G401 (cell line): ENCODE data around the gene LRRD1. TPM values are rescaled to one million over a fixed set of nuclear protein-coding genes. Genes with fewer than 3 reads are reported as not detected.
"Not testable (repeated sequence)": the region's sequence is repeated elsewhere in the genome, so short reads cannot be mapped to it uniquely, and the experiment has no call there.

Experiments
- DNase-seq: peaks from one replicate; pipeline ENCODE4 v3.0.0-alpha.2; 2015; ENCODE audit warnings: low spot score
- in situ Hi-C: cut with HindIII; loops from 2 replicates; pipeline ENCODE4 v1.10.0; 2016; ENCODE audit warnings: low sequenced_read_pairs, mixed read lengths
- total RNA-seq: library from RNA; depleted of rRNA; stranded (reverse); fragments of >200 nt; shearing (Covaris generic); gene quantifications from 2 replicates; pipeline ENCODE4 v1.2.3, GENCODE V29; 2014

Gene LRRD1
- total RNA-seq, 1 experiment from 2014 or later: 0.03 TPM

- in situ Hi-C loops: not testable (repeated sequence)
These were observed 35.6 kb downstream of the LRRD1 start for GRCh38 chr7:92143192-92143880.

DNA sequence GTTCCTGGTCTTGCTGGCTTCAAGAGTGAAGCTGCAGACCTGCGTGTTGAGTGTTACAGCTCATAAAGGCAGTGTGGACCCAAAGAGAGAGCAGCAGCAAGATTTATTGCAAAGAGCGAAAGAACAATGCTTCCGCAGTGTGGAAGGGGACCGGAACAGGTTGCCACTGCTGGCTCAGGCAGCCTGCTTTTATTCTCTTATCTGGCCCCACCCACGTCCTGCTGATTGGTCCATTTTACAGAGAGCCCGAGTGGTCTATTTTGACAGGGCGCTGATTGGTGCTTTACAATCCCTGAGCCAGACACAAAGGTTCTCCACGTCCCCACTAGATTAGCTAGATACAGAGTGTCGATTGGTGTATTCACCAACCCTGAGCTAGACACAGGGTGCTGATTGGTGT lies 36.2 kb downstream of the LRRD1 start:
- in situ Hi-C loops: not testable (repeated sequence)

More at GRCh38 chr7:92143192-92143880, 35.6 kb downstream of the LRRD1 start:
- not testable (repeated sequence) for DNase-seq

GRCh38 chr7:92141161-92141560 lies 37.8 kb downstream of the LRRD1 start:
- DNase-seq: no peak
- in situ Hi-C loops: no loop called here

More for the DNA sequence above, 36.2 kb downstream of the LRRD1 start:
- not testable (repeated sequence) for DNase-seq

DNA sequence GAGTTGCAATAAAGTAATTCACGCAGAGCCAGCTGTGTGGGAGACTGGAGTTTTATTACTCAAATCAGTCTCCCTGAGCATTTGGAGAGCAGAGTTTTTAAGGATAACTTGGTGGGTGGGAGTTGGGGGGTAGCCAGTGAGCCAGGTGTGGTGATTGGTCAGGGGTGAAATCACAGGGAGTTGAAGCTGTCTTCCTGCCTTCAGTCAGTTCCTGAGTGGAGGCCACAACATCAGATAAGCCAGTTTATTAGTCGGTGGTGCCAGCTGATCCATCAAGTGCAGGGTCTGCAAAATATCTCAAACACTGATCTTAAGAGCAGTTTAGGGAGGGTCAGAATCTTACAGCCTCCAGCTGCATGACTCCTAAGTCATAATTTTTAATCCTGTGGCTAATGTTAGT lies 41.4 kb downstream of the LRRD1 start:
- in situ Hi-C loops: no loop called here
- DNase-seq: no peak

DNA sequence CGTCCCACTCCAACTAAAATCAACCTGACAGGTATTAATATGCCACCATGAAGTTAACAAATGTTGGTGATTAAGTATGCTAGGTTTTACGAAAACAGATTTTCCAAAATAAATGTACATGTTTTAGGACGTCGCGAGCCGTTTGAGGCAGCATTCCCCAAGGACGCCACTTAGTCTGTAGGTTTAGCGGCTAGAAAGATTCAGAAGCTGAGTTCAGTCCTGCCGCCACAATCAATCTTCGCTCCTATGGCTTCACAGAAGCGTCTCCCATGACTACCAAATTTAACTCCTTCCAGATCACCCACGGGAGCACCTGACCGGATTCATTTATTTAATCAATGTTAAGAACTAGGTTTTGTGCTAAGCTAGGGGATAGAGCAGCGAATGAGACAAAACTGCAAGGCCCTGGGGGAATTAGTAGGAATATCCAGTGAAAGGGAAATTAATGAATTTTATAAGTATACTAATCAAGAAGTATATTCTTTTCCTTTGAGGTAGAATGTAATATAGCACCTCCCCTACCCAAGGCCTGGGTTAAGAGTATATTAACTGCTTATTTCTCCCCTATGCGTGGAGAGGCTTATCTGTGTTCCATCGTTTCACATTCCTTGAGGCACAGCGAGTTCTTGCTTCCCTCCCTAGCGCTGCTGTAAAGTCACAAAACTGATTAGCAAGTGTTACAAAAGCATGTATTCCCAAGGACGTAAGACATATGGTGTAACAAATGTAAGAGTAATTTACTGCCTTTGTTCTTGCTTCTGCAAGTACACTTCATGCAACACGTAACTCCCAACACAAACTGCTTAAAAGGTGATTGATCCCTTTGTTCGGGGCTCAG lies 43.7 kb downstream of the LRRD1 start:
- in situ Hi-C loops: no loop called here
- DNase-seq: peak; percentile 22

DNA sequence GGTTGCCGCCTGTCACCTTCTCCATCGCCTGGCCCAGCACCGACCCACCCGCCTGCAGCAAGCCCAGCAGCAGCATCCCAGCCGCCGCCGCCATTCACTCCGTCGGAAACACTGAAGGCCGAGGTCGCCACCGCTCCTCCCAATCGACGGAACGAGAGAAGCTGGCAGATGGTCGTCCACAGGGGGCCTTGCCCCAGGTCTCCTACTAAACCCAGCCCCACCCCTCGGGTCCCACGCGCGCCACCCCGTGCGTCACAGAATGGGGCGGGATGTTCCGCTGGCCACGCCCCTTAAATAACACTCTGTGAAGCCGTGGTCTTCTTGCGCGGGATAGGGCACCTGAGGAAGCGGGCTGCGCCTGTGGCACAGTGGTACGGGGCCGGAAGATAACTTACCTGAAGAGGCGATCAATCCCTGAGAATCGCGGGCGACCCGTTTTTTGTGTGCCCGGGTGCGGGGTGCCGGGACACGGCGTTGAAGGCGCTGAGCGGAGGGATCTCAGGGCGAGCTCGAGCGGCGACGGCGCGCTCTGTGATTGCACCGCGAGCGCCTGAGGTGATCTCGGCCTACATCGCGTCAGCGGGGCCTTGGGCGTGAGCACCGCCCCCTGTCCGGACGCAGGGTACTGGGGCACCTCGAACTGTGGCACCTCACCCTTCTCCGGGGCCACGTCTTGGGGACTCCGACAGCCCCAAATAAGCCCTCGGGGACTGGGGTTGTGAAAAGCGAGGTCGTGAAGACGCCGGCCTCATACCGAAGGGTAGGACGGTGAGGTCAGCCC lies 44.5 kb downstream of the LRRD1 start, which contains the start of gene CYP51A1:
CYP51A1 (minus strand) TSS at position 207 of the 781 bp plus-strand sequence; CDS start at position 94, 113 bp downstream.
- in situ Hi-C loops: no loop called here
- DNase-seq: peak; percentile 96

GRCh38 chr7:92133737-92134270 lies 45.1 kb downstream of the LRRD1 start:
- in situ Hi-C loops: no loop called here
- DNase-seq: peak; percentile 72

GRCh38 chr7:92133133-92133736 lies 45.7 kb downstream of the LRRD1 start:
- DNase-seq: no peak
- in situ Hi-C loops: no loop called here

- in situ Hi-C loops: no loop called here
- DNase-seq: no peak
These were observed 47.1 kb downstream of the LRRD1 start for GRCh38 chr7:92131764-92132330.

GRCh38 chr7:92131093-92131492 lies 47.8 kb downstream of the LRRD1 start:
- DNase-seq: no peak
- in situ Hi-C loops: no loop called here

GRCh38 chr7:92121681-92122080 lies 57.3 kb downstream of the LRRD1 start:
- in situ Hi-C loops: no loop called here
- DNase-seq: no peak

DNA sequence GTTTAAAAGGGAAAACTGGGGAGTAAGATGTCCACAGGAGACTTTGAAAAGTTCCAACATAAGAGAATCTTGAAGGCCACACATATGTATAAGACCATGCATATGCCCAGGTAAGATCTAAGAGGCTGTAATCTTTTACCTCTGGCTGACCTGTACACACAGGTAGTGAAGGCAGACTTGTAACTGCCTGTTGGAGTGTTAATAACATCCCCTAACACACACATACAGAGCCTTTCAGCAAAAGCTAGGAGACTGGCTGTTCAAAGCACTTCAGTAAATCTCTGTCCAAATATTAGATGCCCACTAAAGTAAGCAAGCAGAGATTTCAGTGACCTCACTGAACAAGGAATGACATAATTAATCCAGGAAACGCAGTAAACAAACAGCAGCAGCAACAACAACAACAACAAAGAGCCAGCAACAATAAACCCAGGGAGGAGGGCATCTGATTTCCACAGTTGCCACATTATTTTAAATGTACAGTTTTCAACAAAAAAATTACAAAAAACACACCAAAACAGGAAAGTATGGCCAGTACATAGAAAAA lies 59.7 kb downstream of the LRRD1 start:
- no peak for DNase-seq
- in situ Hi-C loops: no loop called here

DNA sequence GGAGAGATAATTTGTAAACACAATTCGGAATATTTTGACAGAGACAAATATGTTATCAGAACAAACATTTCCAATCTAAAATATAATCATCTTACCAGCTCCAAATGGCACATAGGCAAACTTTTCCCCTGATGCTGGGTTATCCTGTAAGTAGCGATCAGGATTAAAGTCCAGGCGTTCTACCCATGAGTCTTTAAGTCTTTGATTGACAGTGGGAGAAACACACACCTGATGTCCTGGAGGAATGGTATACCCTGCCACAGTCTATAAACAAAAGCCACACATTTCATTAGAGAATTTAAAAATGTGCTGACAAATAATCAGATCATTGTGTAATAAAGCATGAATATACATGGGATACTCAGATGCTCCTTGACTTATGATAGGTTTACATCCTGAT lies 62.0 kb downstream of the LRRD1 start:
- DNase-seq: no peak
- in situ Hi-C loops: no loop called here

DNA sequence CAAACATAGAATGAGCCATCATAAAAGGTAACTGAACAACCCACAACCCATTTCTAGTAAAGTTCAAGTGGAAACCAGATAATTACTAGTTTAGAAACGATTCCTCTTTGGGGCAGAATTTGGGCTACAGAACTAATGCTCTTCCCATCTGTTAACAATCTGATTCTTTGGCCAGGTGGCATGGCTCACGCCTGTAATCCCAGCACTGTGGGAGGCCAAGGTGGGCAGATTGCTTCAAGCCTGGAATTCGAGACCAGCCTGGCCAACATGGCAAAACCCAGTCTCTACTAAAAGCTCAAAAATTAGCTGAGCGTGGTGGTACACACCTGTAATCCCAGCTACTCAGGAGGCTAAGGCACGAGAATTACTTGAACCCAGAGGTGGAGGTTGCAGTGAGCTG lies 63.1 kb downstream of the LRRD1 start:
- in situ Hi-C loops: no loop called here
- peak; percentile 69 for DNase-seq

DNA sequence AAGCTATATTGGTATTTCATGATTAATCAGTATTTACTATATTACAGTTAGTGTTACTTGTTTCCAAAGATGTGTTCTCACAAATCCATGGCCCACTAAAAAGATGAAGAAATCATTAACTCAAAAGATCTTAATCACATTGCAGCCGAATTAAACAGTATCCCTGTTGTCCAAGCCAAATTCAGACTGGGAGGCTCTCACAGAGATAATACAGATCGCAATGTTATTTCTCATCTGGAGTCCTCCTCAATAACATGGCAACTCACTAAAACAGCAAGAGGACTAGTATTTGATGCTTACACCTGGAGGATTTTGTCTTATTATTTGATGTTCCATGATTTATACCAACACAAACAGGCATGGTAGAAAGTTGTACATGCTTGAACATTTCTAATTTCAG lies 68.1 kb downstream of the LRRD1 start:
- in situ Hi-C loops: no loop called here
- DNase-seq: no peak

- in situ Hi-C loops: no loop called here
- no peak for DNase-seq
These were observed 70.1 kb downstream of the LRRD1 start for GRCh38 chr7:92108821-92109220.

DNA sequence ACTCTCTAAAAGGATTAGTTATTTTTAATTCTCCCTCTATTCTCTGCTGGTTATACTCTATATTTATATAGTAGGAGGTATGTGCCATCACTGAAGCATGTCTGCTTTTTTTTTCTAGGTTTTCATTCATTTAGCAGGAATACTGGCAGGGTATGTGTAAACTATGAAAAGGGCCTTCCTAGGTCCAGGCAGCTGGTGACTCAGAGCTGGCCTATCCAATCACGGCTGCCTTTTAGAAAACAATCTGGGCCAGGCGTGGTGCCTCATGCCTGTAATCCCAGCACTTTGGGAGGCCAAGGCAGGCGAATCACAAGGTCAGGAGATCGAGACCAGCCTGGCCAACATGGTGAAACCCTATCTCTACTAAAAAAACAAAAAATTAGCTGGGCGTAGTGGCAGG lies 76.1 kb downstream of the LRRD1 start:
- DNase-seq, in situ Hi-C loops: not testable (repeated sequence)

DNA sequence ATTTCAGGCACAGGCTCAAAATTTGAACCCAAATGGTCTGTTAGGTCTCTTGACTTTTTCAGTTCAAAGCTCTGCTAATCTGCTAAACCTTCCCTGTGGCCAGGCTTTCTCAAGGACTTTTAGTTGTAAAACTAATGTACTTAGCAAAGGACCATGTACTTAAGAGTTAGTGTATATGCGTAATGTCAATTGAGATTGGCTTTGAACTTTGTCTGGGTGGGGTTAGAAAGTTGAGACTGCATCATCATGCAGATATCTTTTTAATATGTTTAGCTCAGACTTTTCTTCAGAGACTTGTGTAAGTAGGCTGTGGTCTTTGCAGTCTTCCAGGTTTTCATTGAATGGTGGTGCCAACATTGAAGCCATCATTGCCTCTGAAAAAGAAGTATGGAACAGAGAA lies 78.4 kb downstream of the LRRD1 start:
- in situ Hi-C loops: no loop called here

More for the DNA sequence above, 78.4 kb downstream of the LRRD1 start:
- no peak for DNase-seq
